NAMALWA (cell line): ENCODE data around the gene CPZ.
"Not testable (repeated sequence)": the region's sequence is repeated elsewhere in the genome, so short reads cannot be mapped to it uniquely, and the experiment has no call there.

ENCODE experiments used
- DNase-seq: peaks from one replicate; pipeline ENCODE4 v3.0.0-alpha.2; 2015; ENCODE audit warnings: low spot score

The CPZ gene

DNA sequence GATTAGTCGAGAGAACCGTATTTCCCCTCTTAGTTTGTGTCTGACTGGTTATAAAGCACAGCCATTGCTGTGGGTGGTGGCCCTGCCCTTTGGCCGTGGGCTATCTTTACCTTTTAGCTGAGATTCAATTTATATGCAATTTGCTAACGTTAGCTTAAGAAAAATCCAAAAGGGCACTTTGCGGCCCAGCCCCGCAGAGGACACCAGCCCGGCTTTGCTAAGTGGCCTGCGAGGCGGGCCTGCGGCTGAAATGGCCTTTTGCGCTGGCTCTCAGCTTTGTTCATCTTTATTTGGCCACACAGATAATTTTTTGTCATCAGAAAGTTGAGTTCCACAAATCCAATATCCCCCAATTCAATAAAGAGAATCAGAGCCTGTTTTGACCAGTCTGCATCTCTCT lies 48.3 kb downstream of the CPZ start:
- no peak for DNase-seq

DNA sequence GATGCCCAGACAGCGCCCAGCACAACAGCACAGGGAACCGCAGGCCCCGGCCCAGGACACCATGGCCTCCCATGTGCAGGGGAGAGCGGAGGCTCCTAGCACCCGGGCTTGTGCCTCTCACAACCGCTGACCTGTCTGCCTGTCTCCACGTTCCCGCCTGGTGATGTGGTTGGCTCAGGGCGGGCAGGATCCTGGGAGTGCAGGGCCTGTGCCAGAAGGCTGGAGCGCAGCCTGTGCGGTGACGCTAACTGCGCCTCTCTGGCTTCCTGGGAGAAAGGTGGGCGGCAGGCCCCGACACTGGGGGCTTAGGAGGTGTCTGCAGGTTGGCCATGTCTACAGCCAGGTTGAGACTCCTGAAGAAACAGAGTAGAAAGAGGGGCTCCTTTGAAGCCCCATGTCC lies 48.7 kb downstream of the CPZ start:
- no peak for DNase-seq

DNA sequence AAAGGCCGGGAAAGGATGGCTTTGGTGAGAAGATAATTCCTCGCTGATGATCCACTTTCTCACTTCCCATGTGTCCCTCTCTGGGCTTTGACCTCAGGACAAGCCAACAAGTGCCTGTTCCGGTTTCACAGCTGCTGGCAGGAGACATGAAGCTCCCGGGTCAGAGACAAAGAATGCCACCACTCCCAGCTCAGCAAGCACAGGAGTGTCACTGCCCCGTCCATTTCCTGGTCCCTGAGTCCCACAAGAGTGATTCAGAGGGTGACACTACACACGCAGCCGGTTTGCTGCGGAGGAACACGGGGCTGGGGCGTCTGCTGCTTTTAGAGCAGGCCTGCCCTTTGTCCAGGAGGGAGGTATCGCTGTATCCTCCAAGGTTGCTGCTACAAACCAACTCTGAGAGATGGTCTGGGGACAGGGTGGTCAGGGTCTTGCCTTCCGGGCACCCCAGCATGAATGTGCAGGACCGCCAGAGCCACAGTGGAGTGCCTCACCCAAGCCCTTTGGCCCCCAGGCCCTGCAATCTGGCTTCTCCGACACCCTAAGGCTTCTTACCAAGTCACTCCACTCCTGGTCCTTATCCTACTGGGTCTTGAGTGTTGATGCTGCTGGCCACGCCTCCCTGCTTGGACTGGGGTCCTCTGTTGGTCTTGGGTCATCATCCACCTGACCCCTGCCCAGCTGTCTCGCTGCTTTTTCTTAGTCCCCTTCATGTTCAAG lies 49.5 kb downstream of the CPZ start:
- DNase-seq = no peak

DNA sequence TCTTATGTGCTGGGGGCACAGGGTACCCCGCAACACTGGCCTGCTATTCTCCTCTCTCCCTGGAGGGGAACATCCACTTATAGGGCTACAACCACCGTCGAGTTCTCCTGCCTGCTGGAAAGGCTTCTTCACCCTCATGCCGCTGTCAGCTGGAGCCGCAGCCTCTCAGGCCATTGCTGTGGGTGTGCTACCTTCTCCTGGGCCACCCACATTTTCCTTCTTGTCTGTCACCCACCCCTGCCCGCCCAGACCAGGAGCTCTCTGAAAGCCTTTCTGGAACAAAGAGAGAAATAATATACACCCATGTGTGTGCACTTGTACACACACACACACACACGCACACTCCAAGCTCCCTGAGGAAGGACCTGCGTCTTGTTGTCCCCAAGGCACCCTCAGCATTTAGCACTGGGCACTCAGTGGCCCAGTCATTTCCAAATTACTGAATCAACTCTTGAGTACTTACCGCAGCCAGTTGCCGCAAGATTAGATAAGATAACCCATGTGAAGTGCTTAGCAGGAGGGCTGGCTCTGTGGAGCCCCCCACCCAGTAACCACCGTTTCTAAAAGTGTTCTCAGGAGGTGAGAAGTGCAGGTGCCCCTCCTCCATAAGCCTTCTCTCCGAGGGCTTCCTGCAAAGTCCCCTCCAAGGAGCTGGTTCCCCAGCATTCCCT lies 50.2 kb downstream of the CPZ start:
- DNase-seq = no peak

DNA sequence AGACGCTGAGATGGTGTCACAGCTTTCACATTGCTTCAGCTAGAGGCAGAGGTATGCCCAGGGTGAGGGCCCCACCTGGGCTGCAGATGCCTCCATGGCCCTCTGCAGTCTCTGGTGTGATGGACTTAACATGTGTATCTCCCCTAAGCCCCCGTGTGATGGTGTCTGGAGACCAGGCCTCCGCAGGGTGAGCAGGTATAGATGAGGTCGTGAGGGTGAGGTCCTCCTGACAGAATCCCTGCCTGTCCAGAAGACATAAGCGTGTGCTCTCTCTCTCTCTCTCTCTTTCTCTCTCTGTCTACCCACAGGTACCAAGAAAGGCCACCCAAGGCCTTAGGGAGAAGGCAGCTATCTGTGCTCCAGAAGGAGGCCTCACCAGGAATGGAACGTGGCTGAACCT lies 50.9 kb downstream of the CPZ start:
- DNase-seq = no peak

DNA sequence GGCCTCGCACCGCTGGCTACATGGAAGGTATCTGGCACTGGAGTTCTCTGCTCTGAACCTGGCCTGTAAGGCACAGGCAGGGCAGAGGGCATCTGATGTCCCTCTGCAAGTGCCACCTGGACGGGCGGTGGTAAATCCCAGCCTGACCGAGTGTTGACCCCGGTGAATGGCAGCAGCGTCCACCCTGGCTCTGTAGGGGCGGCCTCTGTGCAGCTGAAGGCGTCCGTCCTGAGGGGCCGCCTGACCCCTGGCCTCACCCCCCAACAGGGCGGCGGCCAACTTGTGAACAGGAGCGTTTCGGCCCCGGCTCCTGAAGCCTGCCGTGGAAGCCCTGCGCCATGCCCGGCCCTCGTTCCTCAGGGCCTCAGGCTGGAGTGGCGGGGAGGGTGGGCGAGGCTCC lies 51.4 kb downstream of the CPZ start:
- no peak for DNase-seq

DNA sequence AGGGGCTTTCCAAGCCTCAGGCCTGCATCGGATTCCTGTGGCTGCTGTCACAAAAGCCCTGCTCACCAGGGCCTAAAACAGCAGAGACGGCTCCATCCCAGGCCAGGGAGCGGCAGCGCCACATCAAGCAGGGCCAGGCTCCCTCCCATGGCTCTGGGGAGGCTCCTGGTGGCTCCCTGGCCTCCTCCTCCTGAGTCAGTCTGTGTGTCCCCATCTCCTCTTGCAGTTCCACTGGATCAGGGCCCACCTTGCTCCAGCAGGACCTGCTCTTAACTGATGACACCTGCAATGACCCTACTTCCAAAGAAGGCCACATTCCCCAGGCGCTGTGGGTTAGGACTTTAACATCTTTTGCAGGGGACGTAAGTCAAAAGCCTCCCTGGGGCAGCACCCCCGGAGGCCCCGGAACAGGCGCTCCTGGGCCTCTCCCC lies 51.9 kb downstream of the CPZ start:
- no peak for DNase-seq

DNA sequence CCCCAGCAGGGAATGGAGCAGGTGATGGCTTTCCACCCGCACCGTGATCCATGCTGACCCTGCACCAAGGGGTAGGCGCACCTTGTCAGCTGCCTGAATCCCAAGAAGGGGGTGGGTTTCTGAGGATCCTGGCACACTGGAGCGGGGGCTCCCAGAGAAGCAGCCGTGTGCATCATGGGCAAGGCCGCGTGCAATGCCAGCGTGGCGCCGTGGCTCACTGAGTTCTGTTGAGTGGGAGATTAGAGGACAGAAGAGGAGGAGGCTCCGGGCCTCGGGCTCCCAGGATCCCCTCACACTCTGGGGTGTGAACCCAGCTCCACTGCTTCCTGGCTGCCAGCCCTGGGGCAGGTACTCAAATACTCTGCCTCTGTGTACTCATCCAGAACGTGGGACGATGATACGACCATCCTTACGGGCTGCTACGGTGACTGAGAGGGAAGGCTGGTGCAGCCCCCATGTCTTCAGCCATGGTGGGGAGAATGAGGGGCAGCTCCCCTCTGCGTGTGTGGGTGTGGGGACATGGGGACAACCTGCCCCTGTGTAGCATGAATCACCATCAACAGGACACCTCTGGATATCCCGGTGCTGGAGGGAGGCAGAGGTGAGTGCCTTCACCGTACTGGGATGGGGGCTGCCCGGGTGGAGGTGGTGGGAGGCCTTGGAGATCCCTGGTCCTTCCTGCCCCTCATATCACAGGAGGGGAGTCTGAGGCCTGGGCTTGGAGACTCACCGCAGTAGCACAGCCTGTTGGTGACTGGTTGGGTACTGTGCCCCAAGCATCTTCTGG lies 52.6 kb downstream of the CPZ start:
- DNase-seq = no peak

DNA sequence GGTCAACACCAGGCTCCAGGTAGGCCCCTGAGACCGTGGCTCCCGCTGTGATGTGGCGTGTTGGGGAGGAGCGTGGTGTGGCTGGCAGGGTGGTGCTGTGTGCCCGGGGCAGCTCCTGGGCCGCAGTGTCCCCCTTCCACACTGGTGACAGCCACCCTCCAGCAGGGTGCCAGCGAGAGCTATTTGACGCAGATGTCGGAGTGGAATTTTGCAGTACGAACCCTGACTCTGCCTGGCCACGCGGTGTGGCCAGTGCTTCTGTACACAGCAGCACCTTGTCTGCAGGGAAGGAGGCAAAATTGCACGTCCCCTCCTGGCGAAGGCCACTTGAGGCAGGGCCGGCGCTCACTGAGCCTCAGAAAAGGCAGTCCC lies 53.2 kb downstream of the CPZ start:
- no peak for DNase-seq

DNA sequence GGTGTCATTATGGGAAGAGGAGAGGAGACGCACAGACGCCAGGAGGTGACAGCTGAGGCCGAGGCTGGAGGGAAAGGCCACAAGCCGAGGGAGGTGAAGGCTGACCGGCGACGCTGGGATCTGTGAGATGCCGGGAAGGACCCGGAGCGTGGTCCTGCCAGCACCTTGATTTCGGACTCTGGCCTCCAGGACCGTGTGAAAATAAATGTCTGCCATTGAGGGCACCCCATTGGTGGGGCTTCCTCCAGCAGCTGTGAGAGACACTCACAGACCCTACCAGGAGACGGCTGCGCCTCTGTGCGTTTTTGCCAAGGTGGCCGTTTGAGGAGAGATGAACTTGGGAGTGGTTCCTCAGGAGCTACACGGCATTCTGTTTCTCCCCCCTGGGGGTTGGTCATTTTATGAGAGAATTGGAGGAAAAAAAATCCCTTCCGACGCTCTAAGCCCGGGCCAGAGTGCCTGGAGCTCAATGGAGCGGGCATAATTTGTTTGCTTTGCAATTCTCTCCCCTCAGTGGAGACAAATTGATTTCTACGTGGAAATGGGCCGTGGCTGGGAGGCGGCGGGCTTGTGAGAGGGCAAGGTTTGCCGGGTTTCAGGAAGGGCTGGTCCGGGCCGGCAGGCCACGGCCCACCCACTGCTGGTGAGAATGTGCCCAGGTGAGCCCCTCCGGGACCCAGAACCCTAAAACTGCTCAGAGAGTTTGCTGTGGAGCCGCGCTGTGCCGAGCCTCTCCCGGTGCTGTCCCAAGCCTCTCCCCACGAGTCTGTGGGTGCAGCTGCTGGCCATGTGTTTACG lies 53.9 kb downstream of the CPZ start:
- no peak for DNase-seq

DNA sequence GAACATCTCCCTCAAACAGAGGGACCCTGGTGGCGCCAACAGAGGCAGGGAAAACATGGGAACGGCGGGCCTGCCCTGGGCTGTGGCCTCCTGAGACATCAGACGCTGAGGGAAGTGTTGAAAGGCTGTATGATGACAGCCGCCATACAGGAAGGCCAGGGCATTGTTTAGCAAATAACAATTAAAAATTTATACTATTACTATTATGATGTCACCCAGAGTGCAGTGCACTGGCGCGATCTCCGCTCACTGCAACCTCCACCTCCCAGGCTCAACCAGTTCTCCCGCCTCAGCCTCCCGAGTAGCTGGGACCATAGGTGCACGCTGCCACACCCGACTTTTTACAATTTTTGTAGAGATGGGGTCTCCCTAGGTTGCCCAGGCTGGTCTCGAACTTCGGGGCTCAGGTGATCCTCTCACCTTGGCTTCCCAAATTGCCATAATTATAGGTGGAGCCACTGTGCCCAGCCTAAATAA lies 54.6 kb downstream of the CPZ start:
- no peak for DNase-seq

DNA sequence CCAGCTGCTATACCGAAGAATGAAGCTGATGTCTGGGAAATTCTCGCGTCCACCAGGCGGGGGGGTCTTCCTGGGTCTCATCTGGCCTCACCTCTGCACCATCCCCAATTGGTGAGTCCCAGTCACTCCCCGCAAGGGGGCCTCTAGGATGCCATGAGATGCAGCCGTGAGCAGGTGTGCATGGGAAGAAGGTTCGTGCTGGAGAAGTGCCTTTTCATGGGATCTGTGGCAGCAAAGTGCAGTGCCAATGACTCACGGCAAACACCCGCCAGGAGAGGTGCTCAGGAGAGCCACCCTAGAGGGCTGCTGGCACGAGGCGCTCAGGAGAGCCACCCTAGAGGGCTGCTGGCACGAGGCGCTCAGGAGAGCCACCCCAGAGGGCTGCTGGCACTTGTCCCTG lies 55.1 kb downstream of the CPZ start:
- no peak for DNase-seq

DNA sequence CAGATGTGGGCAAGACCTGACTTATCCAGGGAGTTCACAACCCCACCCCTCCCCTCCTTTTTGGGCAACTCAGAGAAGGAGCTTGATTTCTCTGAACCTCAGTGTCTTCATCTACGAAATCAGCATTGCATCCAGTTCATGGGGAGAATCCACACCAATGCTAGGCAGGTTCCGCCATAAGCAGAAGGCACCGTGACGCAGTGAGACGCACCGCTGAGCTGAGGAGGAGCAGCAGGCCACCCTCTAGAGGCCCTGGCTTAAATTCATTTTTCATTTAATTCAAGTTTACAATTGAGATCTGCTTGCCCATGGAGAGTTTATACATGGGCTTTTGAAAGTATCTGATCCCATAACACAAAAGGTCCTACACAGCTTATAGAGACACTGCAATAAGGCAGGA lies 55.7 kb downstream of the CPZ start:
- DNase-seq = no peak

DNA sequence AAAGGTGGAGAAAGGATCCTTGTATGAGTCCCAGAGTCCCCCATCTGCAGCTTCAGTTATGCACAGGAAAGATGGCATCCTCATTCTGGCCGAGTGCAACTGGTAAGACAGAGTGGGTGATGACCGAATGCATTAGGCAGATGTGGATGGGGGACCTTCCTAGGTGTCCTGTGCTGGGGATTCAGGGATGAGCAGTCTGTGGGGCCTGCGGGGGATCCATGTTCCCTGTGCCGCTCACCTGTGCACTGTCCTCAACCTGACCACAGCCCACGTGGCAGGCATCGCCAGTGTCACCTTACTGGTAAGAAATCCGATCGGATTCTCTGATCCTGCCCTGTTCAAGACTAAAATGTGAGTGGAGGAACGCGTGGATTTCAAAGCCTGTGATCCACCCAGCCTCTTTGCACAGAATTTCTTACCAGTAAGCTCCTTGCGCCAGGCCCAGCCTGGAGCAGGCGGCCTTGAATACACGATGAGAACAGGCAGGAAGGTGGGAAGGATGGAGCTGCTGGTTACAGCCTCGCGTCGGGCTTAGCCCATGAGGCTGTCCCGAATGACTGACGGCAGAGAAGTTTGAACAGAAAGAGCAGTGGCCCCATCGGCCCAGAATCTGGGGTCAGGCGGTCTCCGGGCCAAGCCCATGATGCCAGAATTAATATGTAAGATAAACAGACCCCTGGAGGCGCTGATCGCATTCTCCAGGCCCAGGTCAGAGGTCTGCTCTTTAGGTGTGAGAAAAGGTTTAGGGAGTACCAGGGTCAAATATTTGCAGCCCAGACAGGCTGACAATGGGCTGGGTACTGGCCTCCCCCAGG lies 56.5 kb downstream of the CPZ start:
- DNase-seq = no peak

DNA sequence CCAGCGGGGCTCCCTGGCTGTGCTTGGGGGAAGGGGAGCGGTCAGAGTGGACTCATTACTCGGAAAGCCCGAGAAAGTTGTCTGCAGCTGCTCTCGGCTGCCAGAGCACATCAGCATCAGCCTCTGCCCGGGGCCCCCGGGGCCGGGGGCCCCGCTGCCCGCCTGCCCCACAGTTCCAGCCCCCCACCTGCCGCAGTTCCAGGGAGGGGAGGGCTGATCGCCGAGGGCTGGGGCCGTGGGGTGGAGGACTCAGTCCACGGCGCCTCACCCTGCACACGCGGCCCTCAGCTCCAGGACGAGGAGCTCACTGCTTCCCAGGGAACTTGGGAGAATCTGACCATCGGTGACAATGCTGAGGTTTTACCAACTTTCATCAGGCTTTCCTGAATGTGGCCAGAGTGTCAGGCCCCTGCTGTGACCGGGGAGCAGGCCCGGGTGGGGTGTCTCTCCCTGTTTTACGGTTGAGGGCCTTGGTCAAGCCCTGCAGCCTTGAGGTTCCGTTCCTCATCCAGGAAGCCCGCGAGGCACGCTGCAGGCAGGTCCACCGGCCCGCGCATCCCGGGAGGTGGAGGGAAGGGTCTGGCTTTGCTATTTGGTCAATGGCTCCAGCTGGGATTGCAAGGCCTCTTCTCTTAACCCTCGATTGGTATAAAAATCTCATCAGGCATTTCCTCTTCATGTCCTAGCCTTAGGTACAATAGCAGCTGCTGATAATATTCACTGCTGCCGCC lies 57.2 kb downstream of the CPZ start:
- no peak for DNase-seq

DNA sequence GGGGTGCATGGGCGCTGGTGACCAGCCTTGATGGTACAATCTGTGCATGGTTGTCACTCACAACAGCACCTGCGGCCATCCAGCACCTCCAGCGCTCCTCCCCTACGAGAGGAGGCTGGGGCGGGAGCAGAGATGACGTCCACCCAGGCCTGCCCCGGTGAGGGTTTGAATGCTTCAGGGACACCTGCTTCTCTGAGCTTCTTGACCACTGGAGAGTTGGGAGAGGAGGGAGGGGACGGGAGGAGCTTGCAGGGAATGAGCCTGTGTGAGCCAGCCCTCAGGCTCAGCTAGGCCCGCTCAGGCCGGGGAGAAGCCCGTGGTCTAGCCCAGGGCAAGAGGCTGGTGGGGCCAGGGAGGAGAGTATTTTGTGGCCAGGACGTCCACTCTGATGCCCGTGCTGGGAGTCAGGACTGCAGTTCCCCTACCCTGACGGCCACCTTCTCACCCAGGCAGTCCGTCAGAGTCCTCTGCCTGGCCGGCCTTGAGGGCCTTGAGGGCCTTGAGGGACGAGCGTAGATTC lies 59.2 kb downstream of the CPZ start:
- no peak for DNase-seq

DNA sequence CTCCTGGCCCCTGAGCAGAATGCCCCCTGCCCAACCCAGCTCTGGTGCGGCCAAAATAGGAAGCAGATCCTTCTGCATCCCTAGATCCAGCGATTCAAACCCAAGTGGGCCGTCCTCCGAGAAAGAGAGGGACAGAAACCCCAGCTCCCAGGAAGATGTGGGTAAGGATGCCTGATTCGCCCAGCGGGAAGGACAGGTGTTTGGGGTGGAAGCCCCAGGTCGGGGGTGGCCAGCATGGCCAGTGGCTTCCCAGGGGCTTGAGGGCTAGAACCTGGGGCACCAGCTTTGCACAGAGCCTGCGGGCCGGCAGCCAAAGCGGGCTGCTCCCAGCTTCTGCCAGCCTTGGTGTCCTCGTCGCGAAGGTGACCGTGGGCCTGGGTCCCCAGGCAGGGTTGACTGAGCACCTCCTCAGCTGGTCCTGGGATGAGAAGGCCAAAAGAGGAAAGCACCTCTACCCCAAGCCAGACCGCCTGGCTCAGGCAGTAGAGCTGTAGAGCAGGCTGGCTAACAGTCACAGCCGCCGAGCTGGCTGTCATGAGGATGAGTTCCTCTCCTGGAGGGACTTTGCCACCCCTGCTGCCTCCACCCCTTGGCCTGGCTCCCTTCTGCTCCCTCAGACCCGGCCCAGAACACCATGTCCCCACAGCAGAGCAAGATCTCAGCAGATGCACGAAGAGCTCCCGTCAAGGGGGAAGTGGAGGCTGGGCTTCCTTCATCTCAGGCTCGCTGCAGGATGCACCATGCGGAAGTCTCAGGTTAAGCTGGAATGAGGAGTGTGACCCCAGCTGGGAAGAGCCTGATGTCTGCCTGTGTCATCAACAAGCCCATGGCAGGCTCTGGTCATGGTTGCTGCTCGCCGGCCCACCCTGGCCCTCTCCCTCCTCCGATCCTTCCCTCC lies 59.9 kb downstream of the CPZ start:
- no peak for DNase-seq

DNA sequence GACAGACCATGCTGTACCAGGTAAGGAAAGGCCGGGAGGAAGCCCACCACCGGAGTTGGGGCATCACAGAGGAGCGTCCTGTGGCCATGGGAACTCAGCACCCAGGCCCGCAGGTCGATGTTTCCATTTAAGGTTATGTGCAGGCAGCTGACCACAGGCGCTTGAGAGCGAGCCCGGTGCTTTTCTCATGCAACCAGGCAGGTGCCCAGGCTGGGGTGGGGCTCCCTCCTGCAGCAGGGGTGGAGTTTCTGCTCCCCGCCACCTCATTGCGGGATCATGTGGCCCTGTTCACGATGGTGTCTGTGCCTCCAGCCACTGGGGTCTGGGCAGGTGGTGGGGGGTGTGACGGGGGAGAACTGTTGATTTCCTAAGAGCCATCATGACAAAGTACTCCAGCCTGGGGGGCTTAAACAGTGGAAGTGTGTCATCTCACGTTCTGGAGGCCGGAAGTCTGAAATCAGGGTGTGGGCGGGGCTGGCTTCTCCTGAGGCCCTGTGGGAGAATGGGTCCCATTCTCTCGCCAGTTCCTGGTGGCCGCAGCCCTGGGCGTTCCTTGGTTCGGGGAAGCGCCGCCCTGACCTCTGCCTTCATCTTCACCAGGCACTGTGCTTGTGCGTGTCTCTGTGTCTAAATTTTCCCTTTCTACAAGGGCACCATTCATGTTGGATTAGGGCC lies 60.9 kb downstream of the CPZ start:
- DNase-seq = no peak

DNA sequence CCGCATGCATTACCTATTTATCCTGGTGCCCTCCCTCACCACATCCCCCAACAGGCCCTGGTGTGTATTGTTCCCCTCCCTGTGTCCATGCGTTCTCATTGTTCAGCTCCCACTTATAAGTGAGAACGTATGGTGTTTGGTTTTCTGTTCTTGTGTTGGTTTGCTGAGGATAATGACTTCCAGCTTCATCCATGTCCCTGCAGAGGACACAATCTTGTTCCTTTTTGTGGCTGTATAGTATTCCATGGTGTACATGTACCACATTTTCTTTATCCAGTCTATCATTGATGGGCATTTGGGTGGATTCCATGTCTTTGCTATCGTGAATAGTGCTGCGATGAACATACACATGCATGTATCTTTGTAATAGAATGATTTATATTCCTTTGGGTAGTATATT lies 61.6 kb downstream of the CPZ start:
- not testable (repeated sequence) for DNase-seq
